AG04449 (cell line): ENCODE measurements around the gene CTNNA2.

Source experiments
- CTCF ChIA-PET: fragments of 350-600 bp; formaldehyde crosslinking; extraction: SDS; loops from one replicate; lab custom pipeline; 2021; ENCODE audit warnings: antibody characterized with exemption; lab: Yijun Ruan, JAX
- POLR2A ChIA-PET: fragments of 400-600, 350-600 bp; formaldehyde crosslinking; extraction: SDS; loops from one replicate; lab custom pipeline; 2020; ENCODE audit warnings: antibody characterized with exemption, inconsistent platforms; lab: Yijun Ruan, JAX
- DNase-seq: peaks from one replicate; pipeline ENCODE4 v3.0.0-alpha.2; 2010; ENCODE audit warnings: low read depth, low spot score
- H3K4me3 ChIP-seq: 2 replicates; pipeline ENCODE4 v1.5.1; 2011; ENCODE audit warnings: low read depth, mild to moderate bottlenecking, control low read depth, low read length
- CTCF ChIP-seq: IDR thresholded peaks from one replicate; pipeline ENCODE4 v1.5.1; 2011; ENCODE audit warnings: mild to moderate bottlenecking, moderate library complexity, low read length, control low read depth, inconsistent platforms; ENCODE audit not compliant: insufficient read depth; ENCODE audit errors: missing control alignments

CTNNA2 gene

GRCh38 chr2:80348078-80348477, 835.2 kb downstream of the CTNNA2 start:
- ChIA-PET CTCF (no interaction called here), POLR2A (no interaction called here)
- DNase-seq, result no peak
- no peak overlapping the region for H3K4me3 ChIP-seq
- no peak for TF ChIP-seq CTCF

GRCh38 chr2:80348953-80349352, 836.1 kb downstream of the CTNNA2 start:
- no peak for TF ChIP-seq CTCF
- DNase-seq, result no peak
- no peak overlapping the region for H3K4me3 ChIP-seq
- POLR2A ChIA-PET, result no interaction called here
- CTCF ChIA-PET, result no interaction called here

- no peak for TF ChIP-seq CTCF
These were observed 838.4 kb downstream of the CTNNA2 start for GRCh38 chr2:80351231-80351630.

GRCh38 chr2:80354858-80355257, 842.0 kb downstream of the CTNNA2 start:
- ChIA-PET CTCF (no interaction called here), POLR2A (no interaction called here)
- no peak for DNase-seq
- no peak for TF ChIP-seq CTCF
- no peak overlapping the region for H3K4me3 ChIP-seq

More at GRCh38 chr2:80351231-80351630, 838.4 kb downstream of the CTNNA2 start:
- no peak overlapping the region for H3K4me3 ChIP-seq
- DNase-seq, result no peak
- ChIA-PET POLR2A (no interaction called here), CTCF (no interaction called here)

- no peak for TF ChIP-seq CTCF
- ChIA-PET POLR2A (no interaction called here), CTCF (no interaction called here)
- DNase-seq, result no peak
- H3K4me3 ChIP-seq, result no peak overlapping the region
These were observed 849.1 kb downstream of the CTNNA2 start for GRCh38 chr2:80361904-80362303.

- ChIA-PET POLR2A (no interaction called here), CTCF (no interaction called here)
- H3K4me3 ChIP-seq, result no peak overlapping the region
- TF ChIP-seq CTCF, result no peak
- no peak for DNase-seq
These were observed 850.5 kb downstream of the CTNNA2 start for GRCh38 chr2:80363330-80363729.
